Measurements from ENCODE around the gene KCNJ14. TPM values are rescaled to one million over a fixed set of nuclear protein-coding genes. Genes with fewer than 3 reads are reported as not detected.

Gene KCNJ14
- total and polyA plus RNA-seq, 8 donors = 0.52 to 1.3 (median 1.1) TPM

DNA sequence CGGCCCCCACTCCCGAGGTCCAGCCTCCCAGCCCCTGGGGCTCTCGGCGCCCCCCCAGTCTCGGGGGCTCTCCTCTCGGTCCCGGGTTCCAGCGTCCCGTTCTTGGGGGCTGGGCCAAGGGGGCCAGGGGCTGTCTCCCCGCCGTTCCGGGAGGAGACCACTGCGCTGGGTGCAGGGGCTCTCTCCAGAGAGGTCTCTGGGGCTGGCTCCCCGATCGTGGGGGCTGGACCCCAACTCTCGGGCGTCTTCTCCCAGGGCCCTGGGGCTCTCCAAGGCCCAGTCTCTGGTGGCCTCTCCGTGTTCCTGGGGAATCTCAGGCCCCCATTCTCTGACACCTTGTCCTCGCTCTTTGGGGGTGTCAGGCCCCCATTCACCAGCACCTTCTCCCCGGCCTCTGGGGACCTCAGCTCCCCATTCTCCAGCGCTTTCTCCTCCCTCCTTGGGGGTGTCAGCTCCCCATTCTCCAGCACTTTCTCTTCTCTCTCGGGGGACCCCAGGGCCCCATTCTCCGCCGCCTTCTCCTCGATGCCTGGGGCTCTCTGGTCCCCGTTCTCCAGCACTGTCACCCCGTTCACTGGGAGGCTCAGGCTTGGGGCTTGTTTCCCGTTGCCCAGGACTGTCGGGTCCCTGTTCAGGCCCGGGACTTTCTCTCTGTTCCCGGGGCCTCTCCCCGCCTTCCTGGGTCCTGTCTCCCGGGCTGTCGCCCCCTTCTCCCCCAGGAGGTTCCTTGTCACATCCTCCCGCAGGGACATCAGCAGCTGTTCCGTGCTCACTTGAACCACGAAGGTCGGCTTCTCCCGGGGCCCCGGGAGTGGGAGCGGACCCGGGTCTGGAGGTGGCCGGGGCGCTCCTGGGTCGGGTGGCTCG lies 42.6 kb downstream of the KCNJ14 start:
- ATAC-seq = no peak
- no peak overlapping the region for H3K27ac ChIP-seq
- peaks cover 0 to 49% of the 10 kb centered on the region in 2 donors for H3K4me1 ChIP-seq
- H3K9me3 ChIP-seq = no peaks in the 10 kb centered on the region
- no peak overlapping the region for H3K4me3 ChIP-seq
- no peak for TF ChIP-seq CTCF (IDR thresholded peaks at IDR 0.05)
- no peaks in the 10 kb centered on the region for H3K36me3 ChIP-seq
- DNase-seq = no peak
- intact Hi-C loops (cut with DNase I) = no loop called here
- peaks cover 12 to 85% of the 10 kb centered on the region in 2 donors for H3K27me3 ChIP-seq

DNA sequence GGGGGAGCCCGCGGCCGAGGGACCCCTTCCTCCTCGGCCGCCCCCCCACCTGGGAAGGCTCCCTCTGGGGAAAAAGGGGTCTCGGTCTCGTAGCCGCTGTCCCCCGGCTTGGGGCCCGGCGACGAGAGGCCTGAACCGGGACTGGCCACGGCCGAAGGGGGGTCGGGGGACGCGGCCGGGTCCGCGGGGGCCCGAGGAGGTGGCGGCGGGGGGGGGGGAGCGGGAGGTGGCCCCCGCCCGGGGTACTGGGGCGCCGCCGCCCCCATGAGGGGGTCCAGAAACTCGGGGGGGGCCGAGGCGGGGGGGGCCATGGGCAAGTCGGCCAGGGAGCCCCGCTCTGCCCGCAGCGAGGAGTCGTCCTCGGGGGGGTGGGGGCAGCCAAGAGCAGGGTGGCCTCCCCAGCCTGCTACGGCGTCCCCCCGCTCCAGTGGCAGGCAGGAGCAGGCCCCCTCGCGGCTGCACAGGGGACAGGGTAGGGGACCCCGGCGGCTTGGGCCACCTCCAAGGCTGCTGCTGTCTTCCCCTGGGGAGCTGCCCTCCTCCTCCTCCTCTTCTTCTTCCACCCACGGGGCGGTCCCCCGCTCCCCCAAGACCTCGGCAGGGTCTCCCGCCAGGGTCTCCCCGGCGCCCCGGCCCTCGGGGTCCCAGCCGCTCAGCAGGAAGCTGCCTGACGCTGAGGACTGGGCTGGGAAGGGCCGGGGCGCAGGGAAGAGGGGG lies 43.4 kb downstream of the KCNJ14 start:
- DNase-seq (no peak), ATAC-seq (no peak)
- no peak overlapping the region for H3K4me3 ChIP-seq
- intact Hi-C loops (cut with DNase I) = no loop called here
- peaks cover 12 to 84% of the 10 kb centered on the region in 2 donors for H3K27me3 ChIP-seq
- H3K36me3 ChIP-seq = no peaks in the 10 kb centered on the region
- TF ChIP-seq CTCF (IDR thresholded peaks at IDR 0.05) = no peak
- peaks cover 0 to 49% of the 10 kb centered on the region in 2 donors for H3K4me1 ChIP-seq
- H3K9me3 ChIP-seq = no peaks in the 10 kb centered on the region
- no peak overlapping the region for H3K27ac ChIP-seq

- no peak for DNase-seq
- no peaks in the 10 kb centered on the region for H3K36me3 ChIP-seq
- no peaks in the 10 kb centered on the region for H3K9me3 ChIP-seq
- H3K27ac ChIP-seq = no peak overlapping the region
- TF ChIP-seq CTCF (IDR thresholded peaks at IDR 0.05) = no peak
- intact Hi-C loops (cut with DNase I) = loop anchor here in 1 of 2 donors (10.0 kb wide), 1 partner anchor 85 kb away; no protein-coding TSS in a partner anchor
- peaks cover 0 to 42% of the 10 kb centered on the region in 2 donors for H3K4me1 ChIP-seq
- H3K4me3 ChIP-seq = no peak overlapping the region
- H3K27me3 ChIP-seq = peaks cover 12 to 77% of the 10 kb centered on the region in 2 donors
- ATAC-seq = no peak
These were observed 44.1 kb downstream of the KCNJ14 start for GRCh38 chr19:48499316-48500090.

DNA sequence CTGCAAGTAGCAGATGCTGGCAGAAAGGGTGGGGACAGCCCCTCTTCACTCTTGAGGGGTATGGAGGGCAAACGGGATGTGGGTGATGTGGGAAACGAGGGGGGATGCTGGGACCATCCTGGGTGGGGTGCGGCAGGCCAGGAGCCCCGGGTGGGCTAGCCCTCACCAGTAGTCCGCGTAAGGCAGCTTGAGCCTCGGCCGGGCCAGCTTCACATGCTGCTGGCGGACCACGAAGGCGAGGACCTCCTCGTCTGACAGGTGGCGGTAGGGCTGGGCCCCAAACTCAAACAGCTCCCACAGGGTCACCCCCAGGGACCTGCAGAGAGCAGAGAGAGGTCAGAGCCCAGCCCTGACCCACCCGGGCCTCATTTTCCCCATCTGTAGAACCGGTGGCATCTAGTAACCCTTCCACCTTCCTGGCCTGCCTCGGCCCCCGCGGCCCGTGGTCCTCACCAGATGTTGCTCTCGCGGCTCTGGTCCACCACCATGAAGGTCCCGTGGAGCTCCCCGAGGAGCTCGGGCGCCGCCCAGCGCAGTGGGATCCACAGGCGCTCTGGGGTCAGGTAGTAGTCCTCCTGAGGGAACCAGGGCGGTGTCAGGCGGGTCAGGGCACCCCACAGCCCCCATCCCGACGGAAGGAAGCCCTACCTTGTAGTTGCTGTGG lies 45.6 kb downstream of the KCNJ14 start:
- ATAC-seq (no peak), DNase-seq (no peak)
- no peaks in the 10 kb centered on the region for H3K9me3 ChIP-seq
- H3K4me1 ChIP-seq = peaks cover 0 to 34% of the 10 kb centered on the region in 2 donors
- H3K27me3 ChIP-seq = peaks cover 12 to 66% of the 10 kb centered on the region in 2 donors
- intact Hi-C loops (cut with DNase I) = loop anchor here in 1 of 2 donors (10.0 kb wide), 1 partner anchor 84 kb away; no protein-coding TSS in a partner anchor
- H3K27ac ChIP-seq = peak overlapping the region; percentile 19 to 33
- no peaks in the 10 kb centered on the region for H3K36me3 ChIP-seq
- peak overlapping the region; percentile 19 to 43 for H3K4me3 ChIP-seq
- no peak for TF ChIP-seq CTCF (IDR thresholded peaks at IDR 0.05)

Measured in left lung (tissue), 10 donors.